ENCODE data around the gene ZNF385A. TPM values are rescaled to one million over a fixed set of nuclear protein-coding genes. Genes with fewer than 3 reads are reported as not detected.

Gene ZNF385A
- total RNA-seq, 1 donor from 2014 or later = 0.66 TPM

DNA sequence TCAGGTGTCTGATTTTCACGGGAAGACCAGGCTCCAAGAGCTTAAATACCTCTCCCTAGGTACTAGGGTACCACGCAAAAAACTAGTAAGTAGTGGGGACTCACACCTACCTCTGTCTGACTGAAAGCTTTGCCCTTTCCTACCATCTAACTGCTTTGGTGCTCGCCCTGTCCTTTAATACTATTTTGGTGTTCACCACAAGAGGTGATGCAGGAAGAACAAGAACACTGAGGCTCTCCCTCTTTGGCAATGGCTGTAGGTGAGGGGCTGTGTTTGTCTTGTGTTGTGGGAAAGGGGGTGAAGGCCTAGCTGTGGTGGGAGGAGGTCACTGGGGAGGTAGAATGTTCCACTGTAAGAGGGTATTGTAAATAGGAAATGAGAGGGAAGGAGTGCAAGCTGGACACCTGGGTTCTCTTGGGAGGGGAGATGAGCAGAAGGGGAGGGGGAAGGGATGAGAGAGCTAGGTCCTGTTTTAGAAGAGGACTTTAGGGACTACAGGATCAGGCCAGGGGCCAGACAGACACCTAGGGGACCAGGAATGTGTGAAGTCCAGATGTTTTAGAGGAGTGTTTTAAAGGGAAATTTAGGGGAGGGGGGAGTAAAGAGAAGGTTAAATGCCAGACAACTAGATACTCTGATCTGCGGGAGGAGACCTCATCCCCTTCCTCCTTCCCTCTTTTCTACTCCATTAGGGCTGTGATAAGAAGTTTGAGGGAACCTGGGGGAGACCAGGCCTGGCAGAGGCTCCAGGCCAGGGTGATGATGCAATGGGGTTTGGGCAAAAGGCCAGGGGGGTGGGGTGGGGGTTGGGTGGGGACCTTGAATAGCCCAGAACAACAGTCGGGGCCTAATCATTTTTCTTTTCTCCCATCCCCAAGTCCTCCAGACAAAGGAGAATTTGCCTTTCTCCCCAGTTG is 32.4 kb upstream of the ZNF385A start:
- intact Hi-C loops (cut with micrococcal nuclease) = loop anchor here (10.0 kb wide), 1 partner anchor 1298 kb away; the partner anchor contains the start of gene BLOC1S1

DNA sequence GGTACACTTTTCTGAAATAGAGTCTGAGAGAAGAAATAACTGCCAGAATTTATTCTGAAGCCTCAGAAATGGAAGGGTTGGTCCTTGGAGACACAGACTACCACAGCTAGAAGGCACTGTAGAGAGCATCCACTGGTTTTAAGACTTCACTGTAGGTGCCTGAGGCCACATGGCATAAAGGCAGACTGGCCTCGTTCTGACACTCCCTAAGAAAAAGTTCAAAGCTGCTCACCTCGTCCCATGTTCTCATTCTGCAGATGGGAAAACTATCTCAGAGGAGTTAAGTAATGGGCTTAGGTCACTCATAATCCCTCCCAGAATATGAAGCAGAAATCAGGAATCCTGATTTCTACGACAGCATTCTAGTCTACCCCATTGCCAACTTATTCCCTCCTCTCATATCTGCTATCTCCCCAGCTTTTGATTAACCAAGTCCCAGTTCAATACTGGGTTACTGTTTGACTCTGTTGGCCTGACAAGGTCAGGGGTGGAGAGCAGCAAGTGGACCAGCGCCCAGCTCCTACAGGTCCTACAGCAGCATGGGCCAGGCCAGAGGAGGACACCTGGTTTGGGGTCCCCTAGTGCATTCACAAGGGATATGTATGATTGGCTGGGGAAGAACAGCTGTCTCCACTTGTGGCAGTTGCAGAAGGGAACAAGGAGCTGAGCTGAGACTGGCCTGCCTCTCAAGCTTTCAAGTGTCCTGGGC is 30.8 kb upstream of the ZNF385A start:
- intact Hi-C loops (cut with micrococcal nuclease) = loop anchor here (10.0 kb wide), 1 partner anchor 1299 kb away; the partner anchor contains the start of gene BLOC1S1

DNA sequence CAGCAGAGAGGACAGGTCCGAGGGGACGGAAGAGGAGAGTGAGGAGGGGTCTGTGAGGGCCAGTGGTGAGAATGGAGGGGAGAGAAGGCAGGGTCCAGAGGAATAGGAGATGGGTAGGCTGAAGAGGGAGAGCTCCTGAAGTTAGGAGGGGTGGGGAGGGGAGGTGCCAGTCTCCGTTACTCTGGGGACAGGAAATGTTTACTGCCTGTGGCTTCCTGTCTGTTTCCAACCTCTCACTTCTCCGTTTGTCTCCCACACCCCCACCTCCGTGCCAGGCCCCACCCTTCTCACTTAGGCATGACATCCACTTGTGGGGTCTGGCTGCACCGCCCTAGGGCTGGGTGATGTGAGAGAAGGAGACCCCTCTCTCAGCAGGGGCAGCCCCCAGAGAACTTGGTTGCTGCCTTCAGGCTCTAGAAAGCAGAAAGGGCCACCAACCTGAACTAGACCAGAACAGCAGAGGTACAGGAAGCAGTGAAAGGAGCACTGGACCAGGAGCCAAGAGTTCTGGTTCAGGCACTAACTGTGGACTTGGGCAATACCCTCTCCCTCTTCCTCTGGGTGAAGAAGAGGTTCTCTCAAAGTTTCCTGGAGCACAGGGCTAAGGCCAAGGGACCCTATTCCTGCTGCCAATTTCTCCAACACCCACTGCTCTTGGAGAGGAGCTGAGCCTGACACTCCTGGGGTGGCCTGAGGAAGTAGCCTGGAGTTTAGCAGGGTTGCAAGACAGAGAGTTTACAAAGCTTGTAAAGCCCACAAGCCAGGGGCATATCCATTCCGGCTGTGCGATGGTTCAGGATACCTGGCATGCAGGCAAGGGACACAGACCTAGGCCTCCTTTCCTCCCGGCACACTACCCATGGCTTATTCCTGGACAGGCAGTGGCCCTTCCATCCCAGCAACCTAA is 29.0 kb upstream of the ZNF385A start:
- intact Hi-C loops (cut with micrococcal nuclease) = loop anchor here (1.0 to 10.0 kb wide), 14 partner anchors 8 to 1704 kb away; partner anchors contain the start of genes BLOC1S1, NCKAP1L, RPL41 and TARBP2

DNA sequence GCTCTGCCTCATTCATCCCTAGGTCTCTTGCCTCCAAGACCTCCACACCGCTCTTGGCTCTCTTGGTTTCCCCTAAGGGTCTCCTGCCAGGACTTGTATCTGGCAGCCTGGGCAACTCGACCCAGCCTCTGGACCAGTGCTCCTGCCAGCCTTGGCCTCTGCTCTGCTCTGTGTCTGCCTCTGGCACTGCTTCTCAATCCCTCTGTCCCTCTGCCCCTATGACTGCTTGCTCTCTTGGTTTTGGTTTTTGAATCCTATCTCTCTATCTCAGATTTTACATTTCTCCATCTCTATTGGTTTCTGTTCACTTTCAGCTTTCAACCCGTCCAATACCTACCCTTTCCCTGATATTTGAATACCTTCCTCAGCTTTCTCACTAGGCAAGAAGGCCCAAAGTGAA is 28.3 kb upstream of the ZNF385A start:
- intact Hi-C loops (cut with micrococcal nuclease) = loop anchor here (1.0 to 10.0 kb wide), 14 partner anchors 8 to 1705 kb away; partner anchors contain the start of genes BLOC1S1, NCKAP1L, RPL41 and TARBP2

DNA sequence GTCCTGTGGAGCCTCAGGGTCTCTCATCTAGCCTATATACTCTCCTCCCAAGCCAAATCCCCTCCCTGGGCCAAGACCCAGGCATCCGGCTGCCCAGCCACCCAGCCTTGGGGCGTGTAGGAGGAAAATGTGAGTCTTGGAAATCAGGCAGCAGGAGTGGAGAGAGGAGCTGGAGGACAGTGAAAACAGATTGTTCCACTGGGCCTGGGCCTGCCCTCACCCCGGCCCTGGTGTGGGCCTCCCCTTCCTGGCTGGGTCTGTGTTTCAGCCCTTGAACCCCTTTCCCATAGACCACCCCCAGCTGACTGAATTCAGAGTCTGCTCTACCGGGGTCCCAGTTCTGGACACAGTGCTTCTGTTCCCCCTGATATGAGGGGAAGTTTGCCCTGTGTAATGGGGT is 27.8 kb upstream of the ZNF385A start:
- intact Hi-C loops (cut with micrococcal nuclease) = loop anchor here (2.0 to 10.0 kb wide), 7 partner anchors 34 to 1705 kb away; partner anchors contain the start of genes BLOC1S1, RPL41, TARBP2 and TESPA1

DNA sequence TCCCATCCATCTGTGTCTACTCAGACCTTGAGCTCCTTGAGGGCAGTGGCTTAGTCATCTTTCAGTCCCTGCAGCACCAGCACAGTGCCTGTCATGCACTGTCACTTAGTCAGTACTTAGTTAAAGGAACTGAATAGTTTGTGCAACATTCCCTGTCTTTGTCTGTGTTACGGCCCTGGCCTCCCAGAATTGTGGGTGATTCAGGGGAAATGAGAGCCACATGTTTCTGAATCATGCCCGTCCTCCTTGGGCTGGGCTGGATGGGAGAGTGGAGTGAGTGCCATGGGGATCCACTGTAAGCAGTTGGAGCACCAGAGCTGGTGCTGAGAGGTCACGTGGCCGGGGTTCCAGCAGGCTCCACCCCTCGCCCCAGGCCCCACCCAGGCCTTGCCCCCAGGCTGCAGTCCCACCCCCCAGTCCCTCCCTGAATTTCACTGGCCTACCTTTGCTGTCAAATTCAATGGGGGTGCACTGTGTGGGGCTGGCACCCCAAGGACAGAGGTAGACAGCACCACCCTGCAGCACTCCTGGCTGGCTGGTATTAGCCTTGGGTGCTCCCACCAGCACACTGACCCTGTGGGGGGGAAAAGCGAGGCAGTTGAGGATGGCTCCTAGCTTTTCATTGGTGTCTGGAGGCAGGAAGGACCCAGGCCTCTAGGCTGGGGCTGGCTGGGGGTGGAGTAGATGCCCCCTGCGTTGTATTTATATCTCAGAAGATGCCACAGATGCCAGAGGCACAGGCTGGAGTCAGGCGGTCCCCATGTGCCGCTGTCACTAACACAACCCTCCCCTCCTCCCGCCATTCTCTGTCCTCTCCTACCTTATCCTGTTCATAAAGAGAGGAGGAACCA is 27.1 kb upstream of the ZNF385A start:
- intact Hi-C loops (cut with micrococcal nuclease) = loop anchor here (2.0 to 10.0 kb wide), 7 partner anchors 33 to 1706 kb away; partner anchors contain the start of genes BLOC1S1, RPL41, TARBP2 and TESPA1

DNA sequence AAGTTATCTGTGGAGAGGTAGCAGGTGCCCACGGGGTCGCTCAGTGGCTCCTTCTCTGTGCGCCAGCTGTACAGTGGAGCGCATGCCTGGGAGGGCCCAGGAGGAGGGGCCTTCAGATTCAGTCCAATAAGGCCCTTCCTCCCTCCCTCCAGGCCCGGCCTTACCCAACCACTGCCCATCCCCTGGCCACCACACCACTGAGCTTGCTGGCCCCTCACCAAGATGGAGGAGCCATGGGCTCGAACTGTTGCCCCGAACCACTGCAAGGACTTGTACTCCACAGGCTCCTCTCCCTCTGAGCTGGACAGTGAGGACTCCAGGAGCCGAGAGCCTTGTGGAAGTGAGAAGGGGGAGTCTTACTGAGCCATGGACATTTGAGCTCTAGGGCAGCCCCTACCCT is 24.7 kb upstream of the ZNF385A start:
- intact Hi-C loops (cut with micrococcal nuclease) = no loop called here

DNA sequence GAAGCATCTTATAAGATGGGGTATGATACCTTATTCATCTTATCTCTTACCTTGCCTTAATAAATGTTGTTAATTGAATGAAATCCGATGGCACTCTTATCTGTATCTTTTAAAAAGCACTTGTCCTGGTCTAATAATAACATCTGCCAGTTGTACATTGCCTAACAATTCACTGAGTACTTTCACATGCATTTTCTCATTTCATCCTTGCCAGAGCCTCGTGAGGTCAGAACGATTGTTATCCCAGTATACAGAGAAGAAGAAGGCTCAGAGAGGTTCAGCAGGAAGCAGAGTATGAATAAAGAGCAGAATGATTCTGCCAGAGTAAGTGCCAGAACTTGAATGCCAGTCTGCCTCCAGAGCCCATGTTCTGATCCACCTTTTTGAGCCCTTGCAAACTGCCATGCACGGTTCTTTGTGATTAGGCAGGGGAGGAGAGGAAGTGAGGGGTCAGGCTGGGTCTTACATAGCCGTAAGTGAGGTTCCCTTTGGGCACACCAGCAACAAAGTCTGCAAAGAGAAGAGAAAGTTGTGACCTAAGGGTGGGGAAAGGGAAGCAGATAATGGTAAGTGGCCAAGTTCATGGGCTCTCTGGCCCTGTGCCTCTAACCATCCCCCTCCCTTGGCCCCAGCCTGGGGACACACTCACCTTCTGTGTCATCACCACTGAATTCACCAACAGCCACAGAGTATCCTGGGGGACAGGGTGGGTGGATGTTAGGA is 22.8 kb upstream of the ZNF385A start:
- intact Hi-C loops (cut with micrococcal nuclease) = no loop called here

DNA sequence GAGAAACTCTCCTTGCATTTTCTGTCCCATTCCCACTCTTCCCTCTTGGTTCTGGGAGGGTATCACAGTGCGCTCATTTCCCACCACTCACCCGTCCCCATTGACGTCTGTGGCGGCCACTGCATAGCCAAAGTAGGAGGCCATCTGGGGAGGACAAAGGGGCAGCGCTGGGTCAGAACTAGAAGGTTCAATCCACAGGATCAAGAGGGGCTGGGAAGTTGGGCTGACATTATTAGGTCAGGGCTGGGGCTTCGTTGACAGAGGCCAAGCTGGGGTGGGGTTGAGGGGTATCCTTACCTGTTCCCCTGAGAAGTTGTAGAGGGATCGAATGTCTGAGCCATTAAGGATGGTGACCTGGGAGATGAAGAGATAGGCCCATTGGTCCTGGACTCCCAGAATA is 21.0 kb upstream of the ZNF385A start:
- intact Hi-C loops (cut with micrococcal nuclease) = no loop called here

DNA sequence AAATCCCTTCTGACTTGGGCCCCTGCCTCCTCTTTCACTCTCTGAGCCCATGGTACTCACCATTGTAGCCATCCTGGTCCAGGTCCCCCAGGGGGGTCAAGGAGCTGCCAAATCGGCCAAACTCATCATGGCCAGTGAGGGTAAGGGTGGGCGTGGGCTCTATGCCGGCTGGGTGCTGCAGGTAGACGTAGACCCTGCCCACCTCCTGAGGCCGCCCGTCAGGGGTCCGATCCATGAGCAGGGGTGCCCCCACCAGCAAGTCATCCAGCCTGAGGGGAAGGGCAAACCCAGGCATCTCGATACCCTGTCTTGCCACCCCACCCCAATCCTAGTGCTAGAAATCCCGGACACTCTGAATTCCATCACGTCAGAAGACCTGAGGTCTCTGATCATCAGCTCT is 20.6 kb upstream of the ZNF385A start:
- intact Hi-C loops (cut with micrococcal nuclease) = no loop called here

DNA sequence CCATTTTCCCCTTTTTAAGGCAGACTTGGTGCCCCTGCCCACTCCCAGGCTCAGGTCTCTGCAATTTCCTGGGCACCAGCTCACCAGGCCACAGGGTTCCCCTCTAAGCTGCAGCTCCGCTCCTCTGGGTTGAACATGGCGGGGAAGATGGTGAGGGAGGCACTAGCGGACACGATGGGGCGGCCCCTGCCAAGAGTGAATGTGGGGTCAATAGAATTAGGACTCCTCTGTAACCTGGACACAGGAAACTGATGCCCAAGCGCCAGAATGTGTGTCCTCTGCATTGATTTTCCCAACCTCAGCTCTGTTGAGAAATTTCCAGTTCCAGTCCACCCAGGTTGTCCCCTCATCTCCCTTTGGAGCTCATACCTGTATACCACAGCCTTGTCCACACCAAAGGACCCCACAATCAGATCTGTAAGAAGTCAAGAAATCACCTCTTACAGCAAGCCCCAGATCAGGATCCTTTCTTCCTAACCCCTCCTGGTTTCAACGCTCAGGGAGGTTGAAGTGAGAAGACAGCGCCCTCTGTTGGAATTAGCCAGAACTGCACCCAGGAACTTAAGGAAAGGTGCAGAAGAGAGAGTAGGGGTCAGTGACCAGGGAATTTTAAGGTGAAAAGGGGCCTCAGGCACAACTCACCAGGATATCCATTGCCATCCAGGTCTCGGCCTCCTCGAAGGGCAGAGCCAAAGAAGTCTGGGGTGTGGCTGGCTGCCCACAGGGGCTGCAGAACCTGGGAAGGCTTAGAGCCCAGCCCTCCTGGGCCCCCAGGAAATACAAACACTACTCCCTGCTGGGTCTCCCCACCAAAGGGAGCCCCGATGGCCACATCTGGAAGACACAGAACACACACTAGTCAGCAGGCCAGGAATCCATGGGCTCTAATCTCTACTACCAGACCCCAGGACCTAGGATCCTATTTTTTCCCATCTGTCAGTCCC is 19.8 kb upstream of the ZNF385A start:
- intact Hi-C loops (cut with micrococcal nuclease) = loop anchor here (1.0 kb wide), 2 partner anchors 9 to 35 kb away; no protein-coding TSS in a partner anchor

DNA sequence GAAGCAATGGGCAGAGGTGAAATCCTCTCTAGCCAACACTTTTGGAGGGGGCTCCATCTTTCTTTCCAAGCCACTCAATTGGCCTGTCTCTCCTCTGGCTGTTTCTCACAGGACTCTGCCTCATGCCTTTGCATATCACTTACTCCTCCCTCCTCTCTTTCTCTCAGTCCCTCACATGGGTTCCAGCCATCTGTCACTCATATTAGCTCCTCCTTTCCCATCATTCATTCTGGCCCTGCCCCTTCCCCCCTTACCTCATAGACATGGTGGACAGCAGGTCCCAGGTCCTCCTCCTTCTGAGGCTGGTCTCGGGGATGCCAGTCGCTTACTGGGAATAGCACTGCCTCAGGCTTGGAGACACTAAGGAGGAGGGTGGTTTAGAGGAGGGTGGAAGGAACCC is 16.6 kb upstream of the ZNF385A start:
- intact Hi-C loops (cut with micrococcal nuclease) = no loop called here

DNA sequence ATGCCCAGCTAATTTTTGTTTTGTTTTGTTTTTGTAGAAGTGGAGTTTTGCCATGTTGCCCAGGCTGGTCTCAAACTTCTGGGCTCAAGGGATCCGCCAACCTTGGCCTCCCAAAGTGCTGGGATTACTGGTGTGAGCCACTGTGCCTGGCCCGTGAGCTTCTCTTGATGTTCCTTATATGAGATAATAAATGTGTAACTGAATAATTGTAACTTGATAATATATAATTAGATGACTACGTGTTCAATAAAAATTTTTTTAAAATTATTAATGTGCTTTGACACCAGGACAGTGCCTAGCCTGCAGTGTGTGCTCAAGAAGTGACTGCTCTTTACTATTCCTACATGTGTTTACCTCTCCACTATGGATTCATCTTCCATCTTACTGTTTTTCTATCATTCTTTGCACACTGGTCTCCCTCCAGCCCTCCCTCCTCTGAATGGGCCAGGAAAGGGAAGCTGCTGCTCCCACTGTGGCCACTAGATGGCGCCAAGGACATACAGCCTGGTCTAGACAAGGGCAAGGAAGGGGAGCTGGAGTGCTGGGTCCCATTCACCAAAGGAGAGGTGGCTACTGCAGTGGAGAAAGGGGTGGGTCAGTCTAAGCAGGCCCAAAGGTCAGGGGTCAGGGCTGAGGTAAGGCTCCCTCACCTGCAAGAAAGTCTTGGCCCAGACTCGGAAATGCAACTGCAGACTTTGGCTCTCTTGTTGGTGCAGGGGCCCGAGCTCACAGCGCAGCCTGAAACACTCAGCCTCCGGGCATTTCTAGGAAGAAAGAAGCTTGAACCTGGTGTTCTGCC is 14.7 kb upstream of the ZNF385A start:
- intact Hi-C loops (cut with micrococcal nuclease) = loop anchor here (1.0 kb wide), 4 partner anchors 14 to 98 kb away; partner anchors contain the start of gene NCKAP1L

DNA sequence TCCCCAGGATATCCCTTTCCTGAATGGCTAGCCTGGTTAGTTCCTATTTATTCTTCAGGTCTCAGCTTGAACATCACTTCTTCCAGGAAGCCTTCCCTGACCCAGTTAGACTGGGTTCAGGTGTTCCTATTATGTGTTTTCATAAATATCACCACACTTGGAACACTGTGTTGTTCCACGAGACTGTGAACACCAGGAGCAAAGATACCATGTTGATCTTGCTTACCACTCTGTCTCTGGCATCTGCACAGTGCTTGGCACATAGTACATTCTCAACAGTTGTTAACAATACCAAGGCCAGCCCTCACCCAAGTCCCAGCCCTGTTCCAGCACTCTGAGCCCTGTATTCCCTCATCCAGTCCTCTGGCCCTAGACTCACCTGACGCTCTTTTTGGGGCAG is 13.7 kb upstream of the ZNF385A start:
- intact Hi-C loops (cut with micrococcal nuclease) = no loop called here

DNA sequence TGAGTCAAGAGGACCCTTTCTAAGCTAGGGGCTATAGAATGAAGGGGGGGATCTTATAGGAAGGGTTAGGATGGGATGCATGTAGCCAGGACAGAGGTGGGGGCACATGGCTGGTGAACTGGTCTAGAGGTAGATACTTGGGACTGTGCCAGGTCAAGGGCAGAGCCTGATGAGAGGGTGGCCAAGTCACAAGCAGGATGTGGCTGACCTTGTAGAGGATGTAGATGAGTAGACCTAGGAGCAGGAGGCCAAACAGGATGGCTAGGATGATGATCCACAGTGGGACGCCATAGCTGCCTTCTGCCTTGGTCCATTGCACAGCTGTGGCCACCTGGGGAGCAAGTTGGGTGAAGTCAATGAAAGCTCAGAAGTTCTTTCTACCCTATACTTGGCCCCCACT is 12.6 kb upstream of the ZNF385A start:
- intact Hi-C loops (cut with micrococcal nuclease) = no loop called here

DNA sequence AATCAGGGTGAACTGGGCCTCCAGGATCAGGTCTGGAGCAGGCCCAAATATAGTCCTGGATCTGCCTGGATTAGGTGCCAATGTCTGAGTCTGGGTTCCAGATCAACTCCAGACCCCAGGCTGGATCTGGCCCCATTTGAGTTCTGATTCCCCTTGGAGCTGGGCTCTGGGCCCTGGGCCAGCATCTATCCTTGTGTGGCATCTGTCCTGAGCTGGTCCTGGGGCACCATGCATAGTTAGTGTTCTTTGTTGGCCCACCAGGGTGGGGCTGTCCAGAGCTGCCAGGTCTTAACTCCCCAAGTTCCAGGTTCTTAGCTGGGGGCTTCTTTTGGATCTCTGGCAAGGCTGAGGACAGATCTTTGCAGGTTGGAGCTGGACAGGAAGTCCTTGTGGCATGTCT is 11.0 kb upstream of the ZNF385A start:
- intact Hi-C loops (cut with micrococcal nuclease) = no loop called here

DNA sequence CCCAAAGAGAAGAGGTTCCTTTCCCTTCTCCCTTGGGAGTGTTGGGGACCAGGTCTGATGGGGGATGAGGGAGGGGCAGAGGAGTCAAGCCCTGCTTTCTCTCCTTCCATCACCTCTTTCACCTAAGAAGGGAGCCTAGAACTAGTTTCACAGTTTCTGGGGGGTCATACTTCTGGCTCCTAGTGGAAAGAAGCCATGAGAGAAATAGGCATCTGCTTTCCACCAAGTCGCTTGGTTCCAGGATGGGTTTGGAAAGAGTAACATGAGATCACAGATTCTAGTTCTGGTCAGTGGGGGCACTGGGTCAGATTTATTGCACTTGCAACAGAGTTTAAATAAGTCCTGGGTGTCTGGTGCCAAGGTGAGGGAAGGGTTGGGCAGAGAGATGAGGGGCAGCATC is 10.5 kb upstream of the ZNF385A start:
- intact Hi-C loops (cut with micrococcal nuclease) = no loop called here
